ENCODE results near the gene CACNA1D. TPM values are rescaled to one million over a fixed set of nuclear protein-coding genes. Genes with fewer than 3 reads are reported as not detected.

CACNA1D gene
- total and polyA plus RNA-seq, 2 donors from 2014 or later: 3.7 to 35.7 TPM

GRCh38 chr3:53651927-53652326, 157.5 kb downstream of the CACNA1D start:
- H3K27me3 ChIP-seq (ENCODE audit: control insufficient read depth, insufficient read depth, low read length): no peaks in the 10 kb centered on the region
- H3K9me3 ChIP-seq (ENCODE audit: control insufficient read depth in 2 of 3, insufficient read depth in 1 of 3, low read length in 3 of 3): no peaks in the 10 kb centered on the region
- peaks cover 5 to 19% (median 9%) of the 10 kb centered on the region in 3 donors for H3K4me1 ChIP-seq (ENCODE audit: control insufficient read depth in 2 of 3, insufficient read depth in 2 of 3, low read depth in 1 of 3, low read length in 3 of 3)
- no peak overlapping the region for H3K9ac ChIP-seq (ENCODE audit: low read length in 3 of 3)
- no peak for TF ChIP-seq CTCF (IDR thresholded peaks at IDR 0.05; ENCODE audit: borderline replicate concordance, extremely low read depth, insufficient read depth)
- intact Hi-C loops (cut with DNase I): no loop called here
- H3K27ac ChIP-seq (ENCODE audit: low read depth in 2 of 2, low read length in 2 of 2): no peak overlapping the region
- DNase-seq (no peak), FAIRE-seq (no peak)
- H3K36me3 ChIP-seq (ENCODE audit: control insufficient read depth in 2 of 3, insufficient read depth in 3 of 3, low read length in 3 of 3): no peaks in the 10 kb centered on the region
- H3K4me3 ChIP-seq (ENCODE audit: low read length in 3 of 3): no peak overlapping the region

GRCh38 chr3:53657651-53658050, 163.2 kb downstream of the CACNA1D start:
- Histone ChIP-seq H3K27ac (ENCODE audit: low read depth in 2 of 2, low read length in 2 of 2) (no peak overlapping the region), H3K9me3 (ENCODE audit: control insufficient read depth in 2 of 3, insufficient read depth in 1 of 3, low read length in 3 of 3) (no peaks in the 10 kb centered on the region), H3K36me3 (ENCODE audit: control insufficient read depth in 2 of 3, insufficient read depth in 3 of 3, low read length in 3 of 3) (no peaks in the 10 kb centered on the region), H3K27me3 (ENCODE audit: control insufficient read depth, insufficient read depth, low read length) (no peaks in the 10 kb centered on the region), H3K4me1 (ENCODE audit: control insufficient read depth in 2 of 3, insufficient read depth in 2 of 3, low read depth in 1 of 3, low read length in 3 of 3) (no peaks in the 10 kb centered on the region), H3K4me3 (ENCODE audit: low read length in 3 of 3) (no peak overlapping the region), H3K9ac (ENCODE audit: low read length in 3 of 3) (no peak overlapping the region)
- FAIRE-seq (no peak), DNase-seq (no peak)
- TF ChIP-seq CTCF (IDR thresholded peaks at IDR 0.05; ENCODE audit: borderline replicate concordance, extremely low read depth, insufficient read depth): no peak
- intact Hi-C loops (cut with DNase I): no loop called here

- intact Hi-C loops (cut with DNase I): no loop called here
- no peak overlapping the region for H3K4me3 ChIP-seq (ENCODE audit: low read length in 3 of 3)
- H3K27me3 ChIP-seq (ENCODE audit: control insufficient read depth, insufficient read depth, low read length): no peaks in the 10 kb centered on the region
- H3K4me1 ChIP-seq (ENCODE audit: control insufficient read depth in 2 of 3, insufficient read depth in 2 of 3, low read depth in 1 of 3, low read length in 3 of 3): no peaks in the 10 kb centered on the region
- H3K27ac ChIP-seq (ENCODE audit: low read depth in 2 of 2, low read length in 2 of 2): no peak overlapping the region
- no peak for DNase-seq
- FAIRE-seq: no peak
- no peaks in the 10 kb centered on the region for H3K36me3 ChIP-seq (ENCODE audit: control insufficient read depth in 2 of 3, insufficient read depth in 3 of 3, low read length in 3 of 3)
- TF ChIP-seq CTCF (IDR thresholded peaks at IDR 0.05; ENCODE audit: borderline replicate concordance, extremely low read depth, insufficient read depth): no peak
- H3K9ac ChIP-seq (ENCODE audit: low read length in 3 of 3): no peak overlapping the region
- H3K9me3 ChIP-seq (ENCODE audit: control insufficient read depth in 2 of 3, insufficient read depth in 1 of 3, low read length in 3 of 3): no peaks in the 10 kb centered on the region
These were observed 164.3 kb downstream of the CACNA1D start for GRCh38 chr3:53658613-53659193.

- Histone ChIP-seq H3K36me3 (ENCODE audit: control insufficient read depth in 2 of 3, insufficient read depth in 3 of 3, low read length in 3 of 3) (no peaks in the 10 kb centered on the region), H3K27ac (ENCODE audit: low read depth in 2 of 2, low read length in 2 of 2) (no peak overlapping the region), H3K9ac (ENCODE audit: low read length in 3 of 3) (no peak overlapping the region), H3K4me1 (ENCODE audit: control insufficient read depth in 2 of 3, insufficient read depth in 2 of 3, low read depth in 1 of 3, low read length in 3 of 3) (no peaks in the 10 kb centered on the region), H3K9me3 (ENCODE audit: control insufficient read depth in 2 of 3, insufficient read depth in 1 of 3, low read length in 3 of 3) (no peaks in the 10 kb centered on the region), H3K4me3 (ENCODE audit: low read length in 3 of 3) (no peak overlapping the region), H3K27me3 (ENCODE audit: control insufficient read depth, insufficient read depth, low read length) (no peaks in the 10 kb centered on the region)
- no peak for DNase-seq
- no peak for FAIRE-seq
- TF ChIP-seq CTCF (IDR thresholded peaks at IDR 0.05; ENCODE audit: borderline replicate concordance, extremely low read depth, insufficient read depth): no peak
- intact Hi-C loops (cut with DNase I): no loop called here
These were observed 165.6 kb downstream of the CACNA1D start for GRCh38 chr3:53659996-53660395.

Measured in kidney (tissue), 14 donors.